ENCODE measurements around the gene CPNE1.

GRCh38 chr20:35630636-35631035 lies 34.1 kb downstream of the CPNE1 start:
- TF ChIP-seq CTCF (IDR thresholded peaks at IDR 0.05), result no peak
- no peak for TF ChIP-seq POLR2AphosphoS5 (IDR thresholded peaks at IDR 0.05)
- TF ChIP-seq POLR2A (IDR thresholded peaks at IDR 0.05), result no peak

Measured in upper lobe of left lung (tissue), 4 donors.